NCI-H2196 (cell line): Measurements from ENCODE around the gene NOD2.

Experiments used
- DNase-seq: peaks from one replicate; lab custom pipeline; 2025; ENCODE audit not compliant: unreplicated experiment; lab: John Stamatoyannopoulos, UW

Gene NOD2

DNA sequence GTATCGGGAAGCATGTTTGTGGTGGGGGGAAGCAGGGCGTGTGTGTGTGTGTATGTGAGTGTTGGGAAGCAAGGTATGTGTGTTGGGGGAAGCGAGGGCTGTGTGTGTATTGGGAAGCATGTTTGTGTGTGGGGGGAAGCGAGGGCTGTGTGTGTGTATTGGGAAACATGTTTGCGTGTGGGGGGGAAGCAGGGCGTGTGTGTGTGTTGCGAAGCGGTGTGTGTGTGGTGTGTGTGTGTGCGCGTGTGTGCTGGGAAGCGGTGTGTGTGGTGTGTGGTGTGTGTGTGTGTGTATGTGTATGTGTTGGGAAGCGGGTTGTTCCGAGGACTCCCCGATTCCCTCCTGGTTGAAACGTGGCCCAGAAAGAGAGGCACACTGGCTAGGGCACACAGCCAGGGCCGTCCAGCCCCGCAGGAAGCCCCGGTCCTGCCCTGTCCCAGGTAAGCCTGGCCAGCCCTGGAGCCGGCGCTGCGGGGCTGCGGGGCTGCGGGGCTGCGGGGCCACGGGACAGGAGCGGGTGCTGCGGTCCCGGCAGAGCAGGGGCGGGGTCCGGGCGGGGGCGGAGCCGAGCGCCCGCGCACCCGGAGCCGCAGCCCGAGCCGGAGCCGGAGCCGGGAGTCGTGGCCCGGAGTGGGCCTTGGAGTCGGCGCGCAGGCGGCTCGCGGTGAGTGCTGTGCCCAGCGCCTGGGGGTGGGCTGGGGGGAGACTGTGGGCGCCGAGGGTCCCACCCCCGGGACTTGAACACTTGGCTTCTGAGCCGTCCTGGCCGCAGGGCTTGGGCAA, at the start of gene NOD2:
Gene NOD2, plus strand, starts transcription at position 608 of the 783 bp plus-strand sequence. CDS start 5,890 bp downstream, outside the sequence.
- no peak for DNase-seq

DNA sequence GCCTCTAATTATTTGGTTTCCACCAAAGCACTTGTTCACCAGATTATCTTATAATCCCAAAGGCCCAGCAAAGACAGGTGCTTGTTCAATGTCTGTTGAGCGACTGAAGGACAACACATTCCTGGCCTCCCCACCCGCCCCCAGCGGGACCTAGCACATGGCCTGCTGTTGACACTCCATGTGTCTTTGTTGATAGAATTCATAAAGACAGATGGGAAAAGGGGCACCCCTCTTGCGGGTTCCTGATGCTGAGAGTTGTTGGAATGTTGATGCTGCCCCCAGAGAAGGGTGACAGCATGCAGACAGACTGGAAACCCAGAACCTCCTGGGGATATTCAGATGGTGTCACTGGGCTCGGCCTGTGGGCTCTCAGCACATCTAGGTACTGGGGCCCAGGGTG, 49.2 kb upstream of the NOD2 start:
- no peak for DNase-seq

DNA sequence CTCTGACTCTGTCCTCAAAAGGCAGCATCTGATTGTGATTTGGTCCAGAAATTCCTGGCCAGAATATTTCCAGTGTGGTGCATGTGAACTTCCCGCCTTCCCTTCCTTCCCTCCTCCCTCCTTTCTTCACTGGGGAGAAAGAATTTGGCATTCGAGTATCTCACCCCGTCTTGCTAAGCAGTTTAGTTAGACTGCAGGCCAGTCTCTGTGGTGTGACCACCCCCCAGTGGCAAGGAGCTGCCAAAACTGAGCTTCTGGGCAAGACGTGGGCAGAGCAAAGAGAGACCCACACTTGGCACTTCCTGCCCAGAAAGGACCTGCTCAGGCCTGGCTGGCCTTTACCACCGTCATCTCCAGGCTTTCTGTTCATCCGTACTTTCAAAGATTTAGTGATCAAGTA, 48.7 kb upstream of the NOD2 start:
- DNase-seq = no peak

DNA sequence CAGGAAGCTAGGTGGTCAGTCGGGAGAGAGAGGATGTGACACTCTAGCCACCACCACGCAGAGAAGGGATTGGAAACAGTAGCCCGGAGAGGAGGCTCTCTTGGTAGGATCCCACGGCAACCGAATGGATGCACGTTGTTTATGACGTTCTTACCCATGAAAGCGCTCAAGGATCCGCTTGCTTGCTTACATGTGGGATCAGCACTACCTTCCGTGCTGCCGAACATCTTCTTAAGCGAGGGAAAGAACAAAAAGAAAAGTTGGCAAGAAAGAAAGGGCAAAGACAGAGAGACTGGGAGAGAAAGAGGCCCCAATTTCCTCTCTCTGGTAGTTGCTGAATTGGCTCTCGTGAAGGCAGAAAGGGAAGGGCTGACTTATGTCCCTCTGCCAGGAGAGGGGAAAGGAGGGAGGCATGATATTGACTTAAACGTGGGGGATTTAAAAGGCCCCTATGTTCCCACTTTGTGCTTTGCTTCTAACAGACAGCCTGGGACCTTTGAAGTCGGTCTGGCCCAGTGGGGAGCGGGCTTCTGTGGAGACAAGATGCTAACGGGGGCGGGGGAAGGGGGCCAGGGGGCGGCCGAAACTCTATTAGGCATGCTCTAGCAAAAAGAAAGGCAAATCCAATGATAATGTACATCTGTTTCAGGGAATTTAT, 47.7 kb upstream of the NOD2 start:
- no peak for DNase-seq

DNA sequence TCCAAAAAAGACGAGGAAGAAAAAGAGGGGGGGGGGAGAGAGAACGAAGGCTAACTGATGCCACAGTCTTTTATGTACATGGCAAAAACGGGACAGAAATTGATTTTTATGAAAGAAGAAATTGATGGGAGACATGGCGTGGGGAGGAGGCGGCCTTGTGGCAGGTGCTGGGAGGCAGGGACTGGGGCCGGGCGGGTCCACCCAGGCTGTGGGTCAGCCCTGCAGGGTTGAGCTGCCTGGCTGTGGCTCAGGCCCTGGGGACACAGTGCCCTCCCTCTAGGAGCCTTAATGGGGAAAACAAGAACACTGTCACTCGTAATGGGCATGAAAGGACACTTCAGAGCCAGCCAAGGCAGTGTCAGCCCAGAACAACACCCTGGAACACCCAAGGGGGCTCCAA, 47.1 kb upstream of the NOD2 start:
- DNase-seq = no peak

DNA sequence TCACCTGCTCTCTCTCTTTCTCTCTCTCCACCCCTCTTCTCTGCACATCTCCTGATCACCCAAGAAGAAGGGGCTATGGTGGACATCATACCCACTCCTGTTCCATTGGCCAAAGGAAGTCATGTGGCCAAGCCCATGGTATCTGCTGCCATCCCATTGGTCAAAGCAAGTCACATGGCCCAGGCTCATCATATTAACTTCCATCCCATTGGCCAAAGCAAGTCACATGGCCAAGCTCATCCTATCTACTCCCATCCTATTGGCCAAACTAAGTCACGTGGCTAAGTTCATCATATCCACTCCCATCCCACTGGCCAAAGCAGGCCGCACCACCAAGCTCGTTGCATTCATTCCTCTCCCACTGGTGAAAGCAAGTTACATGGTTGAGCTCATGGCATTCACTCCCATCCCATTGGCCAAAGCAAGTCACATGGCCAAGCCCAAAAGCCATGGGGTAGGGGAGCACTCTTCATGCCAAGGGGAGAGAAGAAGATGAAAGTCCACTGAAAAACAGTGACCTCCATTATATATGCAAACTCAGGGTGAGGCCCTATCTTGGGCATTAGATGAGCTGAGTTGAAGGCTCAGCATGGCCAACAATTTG, 41.5 kb upstream of the NOD2 start:
- no peak for DNase-seq

DNA sequence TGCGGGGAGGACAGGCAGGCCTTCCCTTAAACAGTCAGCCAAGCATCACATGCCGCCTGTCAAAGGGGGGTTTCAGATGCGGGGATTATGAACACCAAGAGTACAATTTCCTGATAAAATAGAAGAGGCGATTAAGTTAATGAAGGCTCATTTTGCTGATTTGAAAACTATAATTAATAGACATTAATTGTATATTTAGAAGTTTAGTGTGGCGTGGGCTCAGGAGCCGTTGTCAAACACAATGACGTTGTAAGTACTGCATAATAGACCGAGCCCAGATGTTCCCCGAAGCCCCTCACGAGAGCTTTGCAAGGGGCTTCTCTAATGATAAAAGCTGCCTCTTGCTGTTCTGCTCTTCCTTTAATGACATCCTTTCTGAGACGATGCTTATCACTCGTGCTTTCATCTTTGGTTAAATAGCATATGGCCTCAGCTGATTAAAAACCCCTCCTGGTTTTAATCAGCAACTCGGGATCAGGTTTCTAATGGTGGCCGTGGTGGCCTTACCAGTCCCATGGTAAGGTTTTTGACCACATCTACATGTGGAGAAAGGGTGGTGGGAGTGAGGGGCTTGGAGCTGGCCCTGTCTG, 40.5 kb upstream of the NOD2 start:
- DNase-seq = no peak

DNA sequence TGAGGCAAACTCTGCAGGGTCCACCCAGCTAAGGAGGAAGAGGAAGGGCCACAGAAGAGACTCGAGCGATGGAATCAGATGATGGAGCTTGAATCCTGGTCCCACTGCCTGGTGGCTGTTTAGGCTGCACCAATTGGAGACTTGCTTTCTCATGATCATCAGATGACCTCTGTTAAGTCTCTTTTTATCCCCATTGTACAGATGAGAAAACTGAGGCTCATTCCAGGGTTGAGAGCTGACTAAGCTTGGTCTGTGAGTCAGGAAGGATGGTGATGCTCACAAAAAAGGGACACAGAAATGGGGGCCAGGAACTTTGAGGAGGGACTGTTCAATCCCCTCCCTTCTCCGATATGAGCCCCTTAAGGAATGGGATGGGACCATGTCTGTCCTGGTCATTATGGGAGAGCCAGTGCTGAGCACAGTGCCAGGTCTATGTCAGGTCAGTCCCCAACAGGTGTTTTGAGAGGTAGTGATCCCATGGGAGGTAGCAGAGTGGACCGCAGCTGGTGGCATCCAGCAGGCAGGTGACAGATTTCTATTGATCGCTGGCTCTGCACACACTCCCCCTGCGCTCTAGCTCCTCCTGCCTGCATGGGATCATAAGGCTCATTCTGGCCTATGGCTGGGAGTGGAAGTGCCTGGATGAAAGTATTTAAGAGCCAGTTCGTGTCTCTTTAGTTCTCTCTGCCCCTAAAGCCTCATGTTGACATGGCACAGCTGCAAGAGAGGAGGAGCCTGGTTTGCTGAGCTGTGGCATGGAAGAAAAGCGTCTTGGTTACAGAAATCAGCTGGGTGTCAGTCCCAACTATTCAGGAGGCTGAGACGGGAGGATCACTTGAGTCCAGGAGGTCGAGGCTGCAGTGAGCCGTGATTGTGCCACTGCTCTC, 39.5 kb upstream of the NOD2 start:
- DNase-seq = no peak

DNA sequence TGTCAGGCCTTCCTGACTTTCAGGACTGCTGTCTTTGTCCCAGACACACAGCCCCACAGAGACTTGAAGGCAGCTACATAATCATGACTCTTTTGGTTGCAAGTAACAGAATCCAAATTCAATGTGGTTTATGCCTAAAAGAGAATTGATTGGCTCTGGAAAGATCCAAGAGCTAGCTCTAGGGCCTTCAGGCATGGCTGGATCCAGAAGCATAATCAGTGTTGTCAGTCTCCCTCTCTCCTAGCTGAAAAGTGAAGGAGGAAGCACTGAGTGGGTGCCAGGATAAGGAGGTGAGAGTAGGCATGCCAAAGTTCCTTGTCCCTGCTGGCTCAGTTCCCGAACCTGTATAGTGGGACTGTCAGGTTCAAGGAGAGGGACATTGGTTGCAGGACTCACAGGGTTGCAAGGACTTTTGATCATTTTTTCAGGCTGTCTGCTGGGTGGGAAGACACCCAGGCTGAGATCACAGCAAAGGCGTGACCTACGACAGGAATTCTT, 37.8 kb upstream of the NOD2 start:
- DNase-seq = no peak

DNA sequence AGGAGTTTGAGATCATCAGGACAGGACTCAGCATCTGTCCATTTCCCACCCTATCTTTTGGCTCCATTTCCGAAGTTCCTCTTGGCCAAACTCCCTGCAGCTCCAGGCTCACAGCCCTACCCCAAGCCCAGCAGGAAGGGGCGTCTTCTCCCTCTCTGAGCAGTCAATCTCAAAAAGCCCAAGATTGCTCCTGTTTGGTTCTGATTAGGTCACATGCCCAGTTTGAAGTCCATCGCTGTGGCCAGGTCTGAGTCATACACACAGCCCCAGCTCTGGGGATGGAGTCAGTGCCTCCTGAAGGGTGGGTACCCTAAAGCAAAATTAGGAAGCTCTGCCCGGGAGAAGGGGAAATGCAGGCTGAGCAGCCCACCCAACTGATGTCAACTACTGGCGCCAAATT, 36.2 kb upstream of the NOD2 start:
- DNase-seq = no peak

DNA sequence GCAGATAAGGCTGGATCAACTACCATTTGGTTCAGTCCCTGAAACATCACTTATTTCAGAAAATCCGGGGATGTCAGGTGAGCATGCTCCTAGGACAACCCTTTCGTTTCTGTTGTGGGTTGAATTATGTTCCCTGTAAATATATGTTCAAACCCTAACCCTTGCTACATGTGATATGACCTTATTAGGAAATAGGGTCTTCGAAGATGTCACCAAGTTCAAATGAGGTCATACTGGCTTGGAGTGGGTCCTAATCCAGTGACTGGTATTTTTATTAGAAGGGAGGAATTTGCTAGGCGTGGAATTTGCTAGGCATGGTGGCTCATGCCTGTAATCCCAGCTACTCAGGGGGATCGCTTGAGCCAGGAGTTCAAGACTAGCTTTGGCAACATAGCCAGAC, 33.6 kb upstream of the NOD2 start:
- DNase-seq = no peak

DNA sequence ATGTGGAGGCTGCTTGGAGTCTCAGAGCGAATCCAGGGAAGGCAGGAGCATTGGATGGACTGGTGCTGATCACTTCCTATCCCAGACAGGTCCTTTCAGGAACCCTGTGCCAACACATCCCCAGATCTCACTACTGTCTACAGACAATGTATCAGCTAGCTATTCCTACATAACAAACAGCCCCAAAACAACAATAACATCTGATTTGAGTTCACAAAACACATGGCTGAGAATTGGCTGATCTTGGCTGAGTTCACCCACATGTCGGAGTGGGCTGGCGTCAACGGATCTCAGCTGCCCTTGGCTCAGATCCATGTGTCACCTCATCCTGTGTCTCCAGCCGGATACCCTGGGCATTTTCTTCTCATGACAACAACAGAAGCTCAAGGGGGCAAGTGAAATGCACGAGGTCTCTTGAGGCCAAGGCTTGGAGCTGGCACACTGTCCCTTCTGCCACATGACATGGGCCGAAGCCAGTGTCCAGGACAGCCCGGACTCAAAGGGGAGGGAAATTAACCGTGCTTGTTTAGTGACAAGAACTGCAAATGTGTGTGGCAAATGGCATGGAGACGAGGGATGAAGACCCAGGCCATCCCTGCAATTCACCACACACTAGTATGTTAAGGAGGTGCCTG, 31.0 kb upstream of the NOD2 start:
- no peak for DNase-seq

DNA sequence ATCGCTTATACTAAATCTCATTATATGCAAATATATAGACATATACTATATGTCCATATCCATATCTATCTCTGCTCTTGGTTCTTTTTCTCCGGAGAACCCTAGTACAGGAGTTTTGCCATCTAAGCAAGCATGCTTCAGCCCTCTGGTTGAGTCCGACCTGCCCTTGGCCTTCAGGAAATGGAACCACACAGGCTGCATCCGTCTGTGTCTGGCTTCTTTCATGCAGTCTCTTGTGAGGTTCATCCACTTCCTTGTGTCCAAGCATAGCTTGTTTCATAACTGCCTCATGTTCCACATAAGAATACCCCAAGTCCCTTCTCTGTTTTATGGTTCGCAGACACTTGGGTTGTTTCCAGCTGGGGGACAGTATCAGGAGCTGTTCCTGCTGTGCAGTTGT, 29.1 kb upstream of the NOD2 start:
- DNase-seq = no peak

DNA sequence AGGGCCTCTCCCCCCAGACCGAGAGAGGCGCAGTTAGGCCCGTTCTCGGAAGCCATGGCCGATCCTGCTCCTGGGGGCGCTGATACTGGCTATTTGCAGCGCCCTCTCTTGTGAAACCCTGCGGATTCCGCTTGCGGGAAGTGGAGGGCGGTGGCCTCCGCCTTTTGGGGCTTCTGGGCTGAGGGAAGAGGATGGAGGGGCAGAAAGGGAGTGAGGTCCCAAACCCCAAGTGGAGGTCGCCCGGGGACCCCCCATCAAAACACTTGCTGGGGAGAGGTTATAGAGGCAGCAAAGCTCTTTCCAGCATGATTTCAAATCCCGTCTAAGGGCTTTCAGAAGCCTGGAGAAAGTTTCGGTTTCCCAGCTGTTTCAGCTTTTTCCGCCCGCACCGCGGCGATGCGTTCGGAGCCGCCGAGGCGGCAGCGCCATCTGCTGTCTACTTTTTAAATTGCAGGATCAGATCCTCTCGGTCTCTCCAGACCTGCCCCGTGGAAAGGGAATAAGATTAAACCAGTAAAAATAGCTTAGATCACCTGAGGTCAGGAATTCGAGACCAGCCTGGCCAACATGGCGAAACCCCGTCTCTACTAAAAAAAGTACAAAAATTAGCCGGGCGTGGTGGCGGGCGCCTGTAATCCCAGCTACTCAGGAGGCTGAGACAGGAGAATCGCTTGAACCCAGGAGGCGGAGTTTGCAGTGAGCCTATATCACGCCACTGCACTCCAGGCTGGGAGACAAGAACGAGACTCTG, 28.1 kb upstream of the NOD2 start:
- peak; percentile 61 for DNase-seq

DNA sequence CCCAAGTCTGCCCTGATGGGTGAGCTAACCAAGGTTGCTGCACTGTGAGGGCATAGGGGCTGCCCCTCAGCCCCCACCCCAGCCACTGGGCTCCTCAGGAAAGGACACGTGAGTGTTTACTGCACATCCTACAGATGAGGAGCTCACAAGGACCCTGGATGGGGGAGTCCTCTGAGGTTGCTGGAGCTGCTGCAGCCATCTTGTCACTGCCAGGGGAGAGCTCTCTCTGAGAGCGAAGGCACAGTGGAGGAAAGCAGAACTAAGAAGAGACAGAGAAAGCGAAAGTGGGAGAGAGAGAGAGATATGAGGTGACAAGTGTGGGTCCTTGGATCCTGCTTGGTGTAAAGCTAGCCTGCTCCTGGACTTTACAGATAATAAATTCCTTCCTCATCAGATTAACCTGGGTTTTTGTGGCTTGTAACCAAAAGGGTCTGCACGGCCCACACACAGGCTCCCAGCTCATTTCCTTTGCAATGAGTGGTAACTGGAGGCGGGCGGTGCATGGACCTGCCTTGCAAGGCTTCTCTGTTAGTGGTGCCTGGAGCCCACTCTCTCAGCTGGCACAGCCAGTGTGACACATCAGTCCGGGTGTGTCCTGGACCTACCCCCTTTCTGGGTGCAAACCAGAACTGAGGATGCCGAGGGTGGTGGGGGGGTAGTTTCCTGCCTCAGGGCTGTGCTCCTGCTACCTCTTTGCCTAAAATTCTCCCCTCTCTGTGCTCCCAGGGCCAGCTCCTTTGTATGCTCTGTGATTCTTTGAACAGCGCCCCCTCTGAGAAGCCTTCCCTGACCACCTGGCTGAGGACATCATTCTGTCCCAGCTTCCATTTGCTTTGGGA, 26.5 kb upstream of the NOD2 start:
- DNase-seq = no peak

DNA sequence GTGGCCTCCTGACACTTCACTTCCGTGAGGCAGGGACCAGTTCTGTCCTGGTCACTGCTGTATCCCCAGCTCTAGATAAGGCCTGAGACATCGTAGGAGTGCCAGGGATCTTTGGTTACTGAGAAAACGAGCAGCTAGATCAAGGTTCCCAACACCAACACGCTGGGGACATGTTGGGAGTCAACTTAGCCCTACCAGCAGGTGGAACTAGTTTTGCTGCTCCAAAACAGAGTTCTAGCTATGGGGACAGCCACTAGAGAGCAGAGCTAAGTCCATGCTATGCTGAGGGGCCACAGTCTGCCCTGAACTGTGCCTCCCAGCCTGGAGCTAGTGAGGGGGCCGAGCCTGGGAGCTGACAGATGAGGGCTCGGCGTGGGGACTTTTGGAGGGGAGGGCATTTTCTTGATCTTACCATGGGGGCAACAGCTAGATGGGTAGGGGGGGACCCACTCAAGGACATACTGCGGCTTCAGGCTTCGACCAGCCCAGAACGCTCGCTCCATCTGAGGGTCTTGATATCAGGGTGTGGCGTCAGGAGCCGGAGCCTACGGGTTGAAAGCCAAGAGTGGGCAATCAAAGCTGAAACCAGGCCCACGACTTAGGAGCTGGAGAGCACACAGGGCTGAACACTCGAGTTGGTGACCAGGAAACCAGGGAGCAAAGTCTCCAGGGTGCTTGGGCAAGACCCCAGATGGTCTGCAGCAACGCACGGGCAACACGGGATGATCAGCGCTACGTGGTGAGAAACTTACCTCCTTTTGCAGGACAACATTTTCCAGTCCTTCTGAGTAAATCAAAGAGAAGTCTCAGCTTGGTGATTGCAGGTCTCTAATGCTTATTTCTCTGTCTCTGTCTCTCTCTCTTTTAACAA, 25.7 kb upstream of the NOD2 start:
- no peak for DNase-seq

DNA sequence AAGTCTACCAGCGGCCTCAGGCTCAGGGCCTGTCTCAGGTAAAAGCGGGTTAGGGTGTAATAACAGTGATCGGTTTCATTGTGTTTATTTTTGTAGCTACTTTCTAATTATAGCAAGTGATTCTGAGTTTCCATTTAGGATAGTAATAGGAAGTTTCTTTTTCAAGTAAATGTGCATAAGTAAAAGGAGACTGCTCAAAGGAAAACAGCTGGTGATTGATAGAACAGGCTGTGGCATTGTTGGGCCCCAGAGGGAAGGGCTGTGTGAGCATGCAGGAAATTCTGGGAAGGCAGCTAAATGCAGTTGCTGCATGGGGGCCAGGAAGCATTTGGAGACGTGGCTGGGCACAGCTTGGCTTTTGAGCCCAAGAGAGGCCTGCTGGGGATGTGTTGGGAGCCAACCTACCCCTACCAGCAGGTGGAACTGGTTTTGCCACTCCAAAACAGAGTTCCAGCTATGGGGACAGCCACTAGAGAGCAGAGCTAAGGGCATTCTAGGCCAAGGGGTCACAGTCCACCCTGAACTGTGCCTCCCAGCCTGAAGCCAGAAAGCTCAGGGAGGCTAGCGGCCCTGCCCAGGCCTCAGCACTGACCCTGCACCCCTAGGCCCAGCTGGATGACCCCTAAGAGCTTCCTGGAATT, 24.9 kb upstream of the NOD2 start:
- no peak for DNase-seq
